Kidney (tissue), 14 donors: ENCODE data around the gene JAKMIP1. TPM values are rescaled to one million over a fixed set of nuclear protein-coding genes. Genes with fewer than 3 reads are reported as not detected.

Experiments used
- DNase-seq, 5 donors: peaks; one replicate each; pipeline ENCODE4 v3.0.0-alpha.2; 2013 to 2020
- FAIRE-seq: peaks from 2 replicates; lab custom pipeline; 2012; peaks lifted over from hg19 to GRCh38; lab: Jason Lieb, UNC
- H3K27ac ChIP-seq, 2 donors: one replicate each; pipeline ENCODE4 v1.7.0; 2013; ENCODE audit warnings: low read depth in 2 of 2, low read length in 2 of 2, inconsistent platforms in 1 of 2
- H3K27me3 ChIP-seq: one replicate; pipeline ENCODE4 v1.7.1; 2013; ENCODE audit warnings: low read length, inconsistent platforms; ENCODE audit not compliant: control insufficient read depth, insufficient read depth
- H3K36me3 ChIP-seq, 3 donors: one replicate each; pipeline versions ENCODE4 v1.7.0 to v1.7.1; 2013; ENCODE audit warnings: low read length in 3 of 3, control low read depth in 1 of 3, inconsistent platforms in 1 of 3; ENCODE audit not compliant: insufficient read depth in 3 of 3, control insufficient read depth in 2 of 3
- H3K4me1 ChIP-seq, 3 donors: one replicate each; pipeline versions ENCODE4 v1.7.0 to v1.7.1; 2013; ENCODE audit warnings: low read length in 3 of 3, inconsistent platforms in 1 of 3, low read depth in 1 of 3; ENCODE audit not compliant: control insufficient read depth in 2 of 3, insufficient read depth in 2 of 3
- H3K4me3 ChIP-seq, 3 donors: one replicate each; pipeline versions ENCODE4 v1.7.0 to v1.8.1; 2013; ENCODE audit warnings: low read length in 3 of 3, control low read depth in 1 of 3, inconsistent platforms in 1 of 3
- H3K9ac ChIP-seq, 3 donors: one replicate each; pipeline versions ENCODE4 v1.7.0 to v1.7.1; 2013; ENCODE audit warnings: low read length in 3 of 3, control low read depth in 1 of 3, inconsistent platforms in 1 of 3
- H3K9me3 ChIP-seq, 3 donors: one replicate each; pipeline versions ENCODE4 v1.7.0 to v1.7.1; 2013; ENCODE audit warnings: low read length in 3 of 3, control low read depth in 1 of 3, inconsistent platforms in 1 of 3; ENCODE audit not compliant: control insufficient read depth in 2 of 3, insufficient read depth in 1 of 3
- intact Hi-C: fragments of 100-400 bp; cut with DNase I; formaldehyde crosslinking; loops from one replicate; pipeline ENCODE4 v1.11.1; 2022
- polyA plus RNA-seq: library from polyadenylated mRNA; stranded (reverse); fragments of 350-450 nt; fragmentation: Illumina TruSeq; extraction: RNeasy Lipid Tissue Mini Kit (QIAGEN cat#74804); gene quantifications from one replicate; pipeline ENCODE4 v1.2.3, GENCODE V29; 2014; ENCODE audit warnings: low read depth, low replicate concordance; ENCODE audit not compliant: insufficient read depth
- total RNA-seq: library from RNA; stranded (reverse); fragmentation: NEBNext Ultra II Directional; extraction: Animal tissue kit (Norgen Biotek cat#: 25700); gene quantifications from one replicate; pipeline ENCODE4 v1.2.1, GENCODE V29; 2021
- TF ChIP-seq, protein P1 (sequence below): IDR thresholded peaks from 3 replicates; pipeline ENCODE4 v1.5.1; 2012; ENCODE audit warnings: mild to moderate bottlenecking, moderate library complexity, borderline replicate concordance; ENCODE audit not compliant: insufficient read depth; ENCODE audit errors: extremely low read depth
- donor health status: control.
- donor health status: control.
- donor health status: control.
- donor health status: control.
- donor health status: control.
- donor health status: DM: yes; HTN: yes; CAD: no.
- donor health status: Normal renal cell carcinoma (clear cell type).

Gene JAKMIP1
- total and polyA plus RNA-seq, 2 donors from 2014 or later = 0.69 TPM; not detected in 1

DNA sequence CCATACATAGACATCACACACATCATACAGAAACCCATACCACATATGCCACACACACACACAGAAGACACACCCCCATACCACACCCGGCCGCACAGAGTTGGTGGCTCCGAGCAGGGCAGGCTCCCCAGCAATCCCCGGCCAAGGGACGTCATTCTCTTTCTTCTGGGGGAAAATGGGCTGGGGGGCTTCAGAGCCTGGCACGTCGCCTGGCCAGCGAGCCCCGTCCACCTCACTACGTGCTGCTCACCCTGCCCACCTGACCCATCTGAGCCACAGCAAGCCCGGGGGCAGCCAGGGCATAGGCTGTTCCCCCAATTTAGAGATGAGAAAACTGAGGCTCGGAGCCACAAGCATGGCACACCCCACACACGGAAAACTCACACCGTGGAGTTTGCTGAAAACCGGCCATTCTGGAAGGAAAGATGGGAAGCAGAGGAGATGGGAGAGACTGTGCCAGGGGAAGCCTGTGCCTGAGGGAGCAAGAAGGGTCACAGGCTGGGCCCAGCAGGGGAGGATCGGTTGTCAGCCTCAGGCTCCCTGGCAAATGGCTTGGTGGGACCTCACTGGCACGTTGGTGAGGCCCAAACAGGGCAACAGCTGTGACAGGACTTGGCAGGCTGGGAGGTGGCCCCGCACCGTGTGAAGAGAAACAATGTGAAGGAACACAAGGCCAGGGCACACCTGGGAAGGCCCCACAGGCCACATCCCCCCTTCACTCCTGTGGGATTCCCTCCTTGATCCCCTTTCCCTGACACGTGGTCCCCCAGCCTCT, 73.2 kb downstream of the JAKMIP1 start:
- no peaks in the 10 kb centered on the region for H3K4me1 ChIP-seq
- intact Hi-C loops = no loop called here
- FAIRE-seq (no peak), DNase-seq (no peak)
- no peak overlapping the region for H3K9ac ChIP-seq
- H3K36me3 ChIP-seq = no peaks in the 10 kb centered on the region
- no peak overlapping the region for H3K27ac ChIP-seq
- TF ChIP-seq, protein P1, sequence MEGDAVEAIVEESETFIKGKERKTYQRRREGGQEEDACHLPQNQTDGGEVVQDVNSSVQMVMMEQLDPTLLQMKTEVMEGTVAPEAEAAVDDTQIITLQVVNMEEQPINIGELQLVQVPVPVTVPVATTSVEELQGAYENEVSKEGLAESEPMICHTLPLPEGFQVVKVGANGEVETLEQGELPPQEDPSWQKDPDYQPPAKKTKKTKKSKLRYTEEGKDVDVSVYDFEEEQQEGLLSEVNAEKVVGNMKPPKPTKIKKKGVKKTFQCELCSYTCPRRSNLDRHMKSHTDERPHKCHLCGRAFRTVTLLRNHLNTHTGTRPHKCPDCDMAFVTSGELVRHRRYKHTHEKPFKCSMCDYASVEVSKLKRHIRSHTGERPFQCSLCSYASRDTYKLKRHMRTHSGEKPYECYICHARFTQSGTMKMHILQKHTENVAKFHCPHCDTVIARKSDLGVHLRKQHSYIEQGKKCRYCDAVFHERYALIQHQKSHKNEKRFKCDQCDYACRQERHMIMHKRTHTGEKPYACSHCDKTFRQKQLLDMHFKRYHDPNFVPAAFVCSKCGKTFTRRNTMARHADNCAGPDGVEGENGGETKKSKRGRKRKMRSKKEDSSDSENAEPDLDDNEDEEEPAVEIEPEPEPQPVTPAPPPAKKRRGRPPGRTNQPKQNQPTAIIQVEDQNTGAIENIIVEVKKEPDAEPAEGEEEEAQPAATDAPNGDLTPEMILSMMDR = no peak
- H3K9me3 ChIP-seq = no peaks in the 10 kb centered on the region
- H3K4me3 ChIP-seq = no peak overlapping the region
- H3K27me3 ChIP-seq = no peaks in the 10 kb centered on the region

DNA sequence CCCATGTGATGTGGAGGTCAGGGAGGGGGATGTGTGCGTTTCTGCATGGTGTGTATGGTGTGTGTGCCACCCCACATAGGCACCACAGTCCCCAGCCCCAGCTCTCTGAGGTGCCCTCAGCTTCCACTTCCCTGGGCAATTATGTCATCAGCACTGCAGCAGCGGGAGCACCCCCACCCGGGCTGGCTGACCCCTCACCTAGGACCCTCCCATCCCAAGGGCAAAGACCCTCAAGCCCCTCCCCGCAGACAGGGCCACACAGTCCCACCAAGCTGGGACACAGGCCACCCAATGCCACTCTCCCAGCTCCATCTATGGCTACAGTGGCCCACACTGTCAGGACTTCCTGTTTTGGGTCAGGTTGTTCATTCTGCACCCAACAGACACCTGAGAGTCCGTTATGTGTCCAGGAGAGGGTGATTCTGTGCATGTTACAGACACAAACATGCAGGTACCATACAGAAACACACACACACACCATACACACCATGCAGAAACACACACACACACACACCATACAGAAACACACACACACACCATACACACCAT, 75.2 kb downstream of the JAKMIP1 start:
- no peak for FAIRE-seq
- H3K4me1 ChIP-seq = no peaks in the 10 kb centered on the region
- TF ChIP-seq, protein P1 = no peak
- no peak overlapping the region for H3K4me3 ChIP-seq
- no peaks in the 10 kb centered on the region for H3K9me3 ChIP-seq
- no peak overlapping the region for H3K9ac ChIP-seq
- no peaks in the 10 kb centered on the region for H3K27me3 ChIP-seq
- no peaks in the 10 kb centered on the region for H3K36me3 ChIP-seq
- no peak overlapping the region for H3K27ac ChIP-seq
- peak in 1 of 5 donors; percentile 24 for DNase-seq
- intact Hi-C loops = no loop called here

DNA sequence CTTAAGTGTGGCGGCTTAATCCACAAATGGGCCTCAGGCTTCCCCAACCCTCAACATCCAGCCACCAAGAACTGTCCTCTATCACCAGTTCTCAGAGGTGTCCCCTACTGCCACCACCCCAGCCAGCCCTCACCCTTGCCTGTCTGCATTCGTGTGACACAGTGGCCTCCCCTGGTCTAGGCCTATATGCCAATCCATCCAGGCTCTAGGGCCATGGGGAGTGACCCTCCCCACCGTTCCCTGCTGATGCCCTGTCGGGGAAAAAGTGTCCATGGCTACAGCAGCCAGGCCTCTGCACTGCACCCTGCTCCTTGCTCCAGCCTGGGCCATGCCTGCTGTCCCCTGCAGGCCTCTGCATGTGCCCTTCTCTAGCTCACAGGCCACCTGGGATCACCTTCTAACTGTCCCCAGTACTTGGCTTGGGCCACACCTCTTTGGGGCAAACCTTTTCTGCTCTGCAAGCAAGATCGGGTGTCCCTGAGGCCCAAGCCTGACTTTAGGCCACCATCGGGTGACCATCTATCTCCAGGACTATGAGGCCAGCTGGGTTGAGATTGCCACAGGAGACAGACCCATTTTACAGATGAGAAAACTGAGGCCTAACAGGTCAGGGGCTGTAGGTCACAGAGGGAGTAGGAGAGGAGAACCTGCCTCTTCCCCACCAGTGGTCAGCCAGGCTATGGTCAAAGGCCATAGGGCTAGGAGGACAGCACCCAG, 75.8 kb downstream of the JAKMIP1 start:
- H3K4me1 ChIP-seq = no peaks in the 10 kb centered on the region
- no peaks in the 10 kb centered on the region for H3K27me3 ChIP-seq
- no peak overlapping the region for H3K9ac ChIP-seq
- FAIRE-seq (no peak), DNase-seq (peak in 1 of 5 donors; percentile 10)
- H3K36me3 ChIP-seq = no peaks in the 10 kb centered on the region
- no peak overlapping the region for H3K4me3 ChIP-seq
- H3K9me3 ChIP-seq = no peaks in the 10 kb centered on the region
- TF ChIP-seq, protein P1 = no peak
- intact Hi-C loops = no loop called here
- H3K27ac ChIP-seq = no peak overlapping the region
